Measurements from ENCODE around the gene KLHL14. TPM values are rescaled to one million over a fixed set of nuclear protein-coding genes. Genes with fewer than 3 reads are reported as not detected.

KLHL14 gene
- total and polyA plus RNA-seq, 2 donors (not counting 1 experiment from before 2014, with no cell fraction given), result 18.5 to 42.5 TPM

DNA sequence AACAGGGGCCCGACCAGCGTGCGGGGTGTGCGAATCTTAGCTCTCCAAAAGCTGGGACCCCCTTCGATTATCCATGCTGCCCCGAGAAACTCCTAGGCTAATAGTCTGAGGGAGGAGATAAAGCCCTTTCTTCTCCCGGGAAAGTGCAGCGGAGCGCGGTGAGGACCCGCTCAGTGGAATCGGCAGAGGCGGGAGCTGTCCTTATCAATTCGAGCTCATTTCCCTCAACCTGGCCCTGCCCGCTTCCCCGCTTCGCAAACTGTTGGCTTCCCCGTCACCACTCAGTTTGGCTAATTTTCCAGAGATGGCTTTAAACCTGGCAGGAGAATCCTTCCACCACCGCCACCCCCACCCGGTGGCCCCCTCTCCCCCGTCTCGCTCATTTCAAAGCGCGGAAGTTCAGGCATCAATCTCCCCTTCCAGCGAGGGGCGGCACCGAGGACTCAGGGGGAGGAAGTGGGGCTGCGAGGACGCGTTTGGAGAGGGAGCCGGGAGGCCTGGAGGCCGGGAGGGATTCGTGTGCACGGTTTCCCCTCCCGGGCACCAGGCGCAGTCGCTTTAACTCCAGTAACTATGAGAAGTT lies 1.6 kb downstream of the KLHL14 start:
- H3K4me1 ChIP-seq (ENCODE audit: control insufficient read depth in 2 of 2, insufficient read depth in 2 of 2, low read length in 2 of 2), result peaks cover 43 to 48% of the 10 kb centered on the region in 2 donors
- TF ChIP-seq, protein P1, sequence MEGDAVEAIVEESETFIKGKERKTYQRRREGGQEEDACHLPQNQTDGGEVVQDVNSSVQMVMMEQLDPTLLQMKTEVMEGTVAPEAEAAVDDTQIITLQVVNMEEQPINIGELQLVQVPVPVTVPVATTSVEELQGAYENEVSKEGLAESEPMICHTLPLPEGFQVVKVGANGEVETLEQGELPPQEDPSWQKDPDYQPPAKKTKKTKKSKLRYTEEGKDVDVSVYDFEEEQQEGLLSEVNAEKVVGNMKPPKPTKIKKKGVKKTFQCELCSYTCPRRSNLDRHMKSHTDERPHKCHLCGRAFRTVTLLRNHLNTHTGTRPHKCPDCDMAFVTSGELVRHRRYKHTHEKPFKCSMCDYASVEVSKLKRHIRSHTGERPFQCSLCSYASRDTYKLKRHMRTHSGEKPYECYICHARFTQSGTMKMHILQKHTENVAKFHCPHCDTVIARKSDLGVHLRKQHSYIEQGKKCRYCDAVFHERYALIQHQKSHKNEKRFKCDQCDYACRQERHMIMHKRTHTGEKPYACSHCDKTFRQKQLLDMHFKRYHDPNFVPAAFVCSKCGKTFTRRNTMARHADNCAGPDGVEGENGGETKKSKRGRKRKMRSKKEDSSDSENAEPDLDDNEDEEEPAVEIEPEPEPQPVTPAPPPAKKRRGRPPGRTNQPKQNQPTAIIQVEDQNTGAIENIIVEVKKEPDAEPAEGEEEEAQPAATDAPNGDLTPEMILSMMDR (IDR thresholded peaks at IDR 0.05), result no peak
- TF ChIP-seq EZH2 (IDR thresholded peaks at IDR 0.05; ENCODE audit: borderline replicate concordance, insufficient read depth, low read depth, low read length, poor library complexity, severe bottlenecking), result no peak
- H3K36me3 ChIP-seq (replicated peaks in 1 of 2; ENCODE audit: control extremely low read depth in 1 of 2, control insufficient read depth in 1 of 2, extremely low read depth in 1 of 2, insufficient read depth in 2 of 2, low read length in 1 of 2), result no peaks in the 10 kb centered on the region
- peak overlapping the region; percentile 90 for H3K9ac ChIP-seq (ENCODE audit: low read length)
- WGBS (ENCODE audit: insufficient coverage), result 1% methylated on average over 27 of the region's 37 CpGs
- peak overlapping the region; percentile 75 for H3K27ac ChIP-seq (ENCODE audit: low read length in 2 of 2)
- peak overlapping the region; percentile 93 for H3K27ac Mint-ChIP-seq
- ATAC-seq (ENCODE audit: low read depth), result peak; percentile 26
- POLR2A ChIA-PET, result interaction anchor here (0.8 to 4.5 kb wide), 4 partner anchors 10 to 48 kb away, joined by 3 to 47 read pairs (median 9); no protein-coding TSS in a partner anchor
- H2AFZ ChIP-seq (ENCODE audit: insufficient read depth, low read depth, low read length, poor library complexity, severe bottlenecking), result peak overlapping the region; percentile 92
- peak; percentile 56 for DNase-seq
- no peaks in the 10 kb centered on the region for H3K9me3 Mint-ChIP-seq (ENCODE audit: insufficient read depth)
- no peaks in the 10 kb centered on the region for H4K20me1 ChIP-seq (ENCODE audit: control insufficient read depth, insufficient read depth, low read length, poor library complexity, severe bottlenecking)
- peak overlapping the region; percentile 65 to 93 (median 82) for H3K4me3 ChIP-seq (ENCODE audit: control extremely low read depth in 1 of 5, extremely low read depth in 1 of 5, insufficient read depth in 1 of 5, low read depth in 2 of 5, low read length in 4 of 5)
- H3K4me1 Mint-ChIP-seq, result peaks cover 53% of the 10 kb centered on the region
- no peaks in the 10 kb centered on the region for H3K27me3 Mint-ChIP-seq
- CTCF ChIA-PET, result interaction anchor here (0.9 to 6.5 kb wide), 12 partner anchors 10 to 147 kb away, joined by 3 to 48 read pairs (median 4); no protein-coding TSS in a partner anchor
- intact Hi-C loops (cut with micrococcal nuclease), result loop anchor here (5.0 kb wide), 1 partner anchor 111 kb away; no protein-coding TSS in a partner anchor
- peaks cover 45% of the 10 kb centered on the region for H3K79me2 ChIP-seq (ENCODE audit: control insufficient read depth, insufficient read depth, low read length)
- H3K4me2 ChIP-seq (replicated peaks; ENCODE audit: low read depth, low read length, poor library complexity, severe bottlenecking), result peak overlapping the region; percentile 97
- H3K9me3 ChIP-seq (ENCODE audit: control extremely low read depth in 1 of 3, control insufficient read depth in 2 of 3, insufficient read depth in 1 of 3, low read length in 2 of 3), result no peaks in the 10 kb centered on the region
- H3K27me3 ChIP-seq (replicated peaks in 1 of 4; ENCODE audit: control extremely low read depth in 1 of 4, control insufficient read depth in 3 of 4, insufficient read depth in 4 of 4, low read length in 3 of 4), result no peaks in the 10 kb centered on the region
- peak overlapping the region; percentile 99 for H3K4me3 Mint-ChIP-seq

DNA sequence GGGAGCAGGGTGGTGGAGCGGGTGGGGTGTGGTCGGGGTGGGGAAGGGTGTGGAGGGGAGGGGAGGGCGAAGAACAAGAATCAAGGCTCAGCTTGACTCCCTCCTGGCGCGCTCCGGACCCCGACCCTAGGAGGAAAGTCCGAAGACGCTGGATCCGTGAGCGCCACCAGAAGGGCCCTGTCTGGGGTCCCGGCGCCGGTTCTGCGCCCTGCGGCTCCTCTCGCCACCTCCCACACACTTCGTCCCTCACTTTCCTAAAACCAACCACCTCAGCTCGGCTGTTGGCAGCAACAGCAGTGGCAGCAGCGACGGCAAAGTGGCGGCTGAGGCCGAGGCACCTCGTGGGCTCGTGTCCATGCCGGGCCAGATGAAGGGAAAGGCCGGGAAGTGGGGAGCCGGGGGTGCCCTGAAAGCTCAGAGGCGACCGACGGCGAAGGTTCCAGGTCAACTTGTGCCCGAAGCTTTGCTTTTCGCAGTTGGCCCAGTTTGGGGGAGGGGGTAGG lies 2.1 kb downstream of the KLHL14 start:
- Histone ChIP-seq H2AFZ (ENCODE audit: insufficient read depth, low read depth, low read length, poor library complexity, severe bottlenecking) (peak overlapping the region; percentile 92), H3K4me3 (ENCODE audit: control extremely low read depth in 1 of 5, extremely low read depth in 1 of 5, insufficient read depth in 1 of 5, low read depth in 2 of 5, low read length in 4 of 5) (peak overlapping the region; percentile 65 to 93 (median 82)), H3K27ac (ENCODE audit: low read length in 2 of 2) (peak overlapping the region; percentile 75), H4K20me1 (ENCODE audit: control insufficient read depth, insufficient read depth, low read length, poor library complexity, severe bottlenecking) (no peaks in the 10 kb centered on the region), H3K4me1 (ENCODE audit: control insufficient read depth in 2 of 2, insufficient read depth in 2 of 2, low read length in 2 of 2) (peaks cover 47 to 48% of the 10 kb centered on the region in 2 donors), H3K79me2 (ENCODE audit: control insufficient read depth, insufficient read depth, low read length) (peaks cover 48% of the 10 kb centered on the region), H3K9me3 (ENCODE audit: control extremely low read depth in 1 of 3, control insufficient read depth in 2 of 3, insufficient read depth in 1 of 3, low read length in 2 of 3) (no peaks in the 10 kb centered on the region), H3K4me2 (replicated peaks; ENCODE audit: low read depth, low read length, poor library complexity, severe bottlenecking) (peak overlapping the region; percentile 97), H3K27me3 (replicated peaks in 1 of 4; ENCODE audit: control extremely low read depth in 1 of 4, control insufficient read depth in 3 of 4, insufficient read depth in 4 of 4, low read length in 3 of 4) (no peaks in the 10 kb centered on the region), H3K9ac (ENCODE audit: low read length) (peak overlapping the region; percentile 90), H3K36me3 (replicated peaks in 1 of 2; ENCODE audit: control extremely low read depth in 1 of 2, control insufficient read depth in 1 of 2, extremely low read depth in 1 of 2, insufficient read depth in 2 of 2, low read length in 1 of 2) (no peaks in the 10 kb centered on the region)
- Mint-ChIP-seq H3K27ac (peak overlapping the region; percentile 93), H3K9me3 (ENCODE audit: insufficient read depth) (no peaks in the 10 kb centered on the region), H3K4me1 (peaks cover 51% of the 10 kb centered on the region), H3K4me3 (peak overlapping the region; percentile 99), H3K27me3 (no peaks in the 10 kb centered on the region)
- intact Hi-C loops (cut with micrococcal nuclease), result loop anchor here (5.0 kb wide), 1 partner anchor 112 kb away; no protein-coding TSS in a partner anchor
- ChIA-PET POLR2A (interaction anchor here (0.8 to 4.5 kb wide), 4 partner anchors 10 to 47 kb away, joined by 3 to 47 read pairs (median 9); no protein-coding TSS in a partner anchor), CTCF (interaction anchor here (0.9 to 6.5 kb wide), 14 partner anchors 10 to 147 kb away, joined by 3 to 48 read pairs (median 4); no protein-coding TSS in a partner anchor)
- 2% methylated on average over 32 of the region's 34 CpGs for WGBS (ENCODE audit: insufficient coverage)
- DNase-seq (peak; percentile 61), ATAC-seq (ENCODE audit: low read depth) (peak; percentile 8)
- TF ChIP-seq, protein P1 (IDR thresholded peaks at IDR 0.05), result no peak
- no peak for TF ChIP-seq EZH2 (IDR thresholded peaks at IDR 0.05; ENCODE audit: borderline replicate concordance, insufficient read depth, low read depth, low read length, poor library complexity, severe bottlenecking)
